Panc1 (cell line): ENCODE results near the gene SLC45A1. TPM values are rescaled to one million over a fixed set of nuclear protein-coding genes. Genes with fewer than 3 reads are reported as not detected.
A peak's percentile ranks its signal among the peaks of the same experiment; 100 is the strongest.

Experiments
- ATAC-seq: fragments of 200-7000 bp; cut with Tn5 transposase; 2 replicates; pipeline ENCODE4 v1.9.1; 2020; ENCODE audit warnings: mild to moderate bottlenecking, moderate library complexity
- BruUV-seq: library from RNA; stranded (reverse); fragments of 400-500 nt; replicated peaks from 2 replicates; lab custom pipeline; 2021; lab: Mats Ljungman, UMichigan
- CTCF ChIA-PET: fragments of 300-600 bp; sonication (Branson Sonifier 250); formaldehyde crosslinking; loops from one replicate; lab custom pipeline; 2022; ENCODE audit warnings: antibody characterized with exemption; lab: Charles Lee
- POLR2A ChIA-PET: fragments of 300-600 bp; sonication (Branson Sonifier 250); formaldehyde crosslinking; loops from one replicate; lab custom pipeline; 2022; ENCODE audit warnings: antibody characterized with exemption; lab: Charles Lee
- DNase-seq: peaks from one replicate; pipeline ENCODE4 v3.0.0-alpha.2; 2010; ENCODE audit warnings: low read depth, low spot score
- H3K27ac ChIP-seq: 2 replicates; pipeline ENCODE4 v1.5.1; 2011; ENCODE audit warnings: mild to moderate bottlenecking, low read length, inconsistent platforms
- H3K27me3 ChIP-seq: fragments of 200-500 bp; sonication (Bioruptor generic); 2 replicates; pipeline ENCODE4 v1.6.0; 2014; ENCODE audit warnings: low read length, inconsistent platforms; ENCODE audit not compliant: control insufficient read depth, insufficient read depth
- H3K36me3 ChIP-seq: fragments of 200-500 bp; sonication (Bioruptor generic); 2 replicates; pipeline ENCODE4 v1.5.1; 2014; ENCODE audit warnings: inconsistent platforms, mild to moderate bottlenecking, low read length, moderate library complexity; ENCODE audit not compliant: control insufficient read depth, insufficient read depth
- H3K4me1 ChIP-seq: 2 replicates; pipeline ENCODE4 v1.5.1; 2011; ENCODE audit warnings: inconsistent platforms, mild to moderate bottlenecking, low read length, moderate library complexity; ENCODE audit not compliant: control insufficient read depth, insufficient read depth
- H3K4me3 ChIP-seq, 2 experiments: 2 replicates each; pipeline ENCODE4 v1.5.1; 2011 to 2012; ENCODE audit warnings: low read depth in 2 of 2, low read length in 2 of 2, mild to moderate bottlenecking in 2 of 2, inconsistent platforms in 1 of 2, moderate library complexity in 1 of 2
- H3K9me3 ChIP-seq: fragments of 200-500 bp; sonication (Bioruptor generic); 2 replicates; pipeline ENCODE4 v1.5.1; 2014; ENCODE audit warnings: low read depth, mild to moderate bottlenecking, inconsistent platforms, low read length, moderate library complexity; ENCODE audit not compliant: control insufficient read depth, insufficient read depth
- CTCF ChIP-seq: fragments of 450-650 bp; IDR thresholded peaks from 2 replicates; pipeline ENCODE4 v1.5.1; 2017; ENCODE audit warnings: mild to moderate bottlenecking
- POLR2AphosphoS5 ChIP-seq: IDR thresholded peaks from 2 replicates; pipeline ENCODE4 v1.6.1; 2012; ENCODE audit warnings: mild to moderate bottlenecking, low read depth, low read length, moderate library complexity
- REST ChIP-seq, 2 experiments: IDR thresholded peaks; 2 replicates each; pipeline ENCODE4 v1.6.1; 2011 to 2012; ENCODE audit warnings: low read depth in 2 of 2, control low read depth in 1 of 2, low read length in 1 of 2, mild to moderate bottlenecking in 1 of 2, moderate library complexity in 1 of 2; ENCODE audit not compliant: insufficient read depth in 1 of 2
- SIN3A ChIP-seq: IDR thresholded peaks from 2 replicates; pipeline ENCODE4 v1.6.1; 2012; ENCODE audit warnings: low read depth, mild to moderate bottlenecking, low read length, moderate library complexity, borderline replicate concordance; ENCODE audit not compliant: insufficient read depth
- TCF7L2 ChIP-seq: IDR thresholded peaks from 2 replicates; pipeline ENCODE4 v1.6.1; 2011; ENCODE audit warnings: mild to moderate bottlenecking, low read depth, low read length, inconsistent platforms
- in situ Hi-C: cut with HindIII; loops from 2 replicates; pipeline ENCODE4 v1.10.0; 2016; ENCODE audit warnings: low sequenced_read_pairs, low pct_unique_long_range_greater_than_20kb
- intact Hi-C: fragments of 100-400 bp; cut with micrococcal nuclease; formaldehyde crosslinking; loops from one replicate; pipeline ENCODE4 v1.10.0; 2022; ENCODE audit not compliant: unreplicated experiment
- total RNA-seq: library from RNA; stranded (reverse); gene quantifications from one replicate; pipeline ENCODE4 v1.2.1, GENCODE V29; 2021; ENCODE audit not compliant: unreplicated experiment

The SLC45A1 gene
- total RNA-seq, 1 experiment from 2014 or later = 11.3 TPM

- in situ Hi-C loops (no loop called here), intact Hi-C loops (no loop called here)
- ATAC-seq = no peak
- Histone ChIP-seq H3K4me3 (no peak overlapping the region), H3K9me3 (no peaks in the 10 kb centered on the region), H3K27ac (peak overlapping the region; percentile 18; the same call in 1 of the 2 replicates), H3K36me3 (peaks cover 11% of the 10 kb centered on the region), H3K4me1 (peaks cover 30% of the 10 kb centered on the region), H3K27me3 (no peaks in the 10 kb centered on the region)
- DNase-seq = no peak
- no TSS peak for BruUV-seq
- POLR2A ChIA-PET = interaction anchor here (0.6 kb wide), 1 partner anchor 686 kb away, joined by 3 read pairs; no protein-coding TSS in a partner anchor
- TF ChIP-seq CTCF = no peak
- no peak for TF ChIP-seq TCF7L2
- CTCF ChIA-PET = no interaction called here
These were observed 66.7 kb downstream of the SLC45A1 start for GRCh38 chr1:8384577-8384976.

GRCh38 chr1:8386247-8386646 lies 68.3 kb downstream of the SLC45A1 start:
- ATAC-seq (no peak), DNase-seq (no peak)
- intact Hi-C loops (no loop called here), in situ Hi-C loops (no loop called here)
- no peak overlapping the region for H3K4me3 ChIP-seq
- H3K27me3 ChIP-seq = no peaks in the 10 kb centered on the region
- H3K36me3 ChIP-seq = peaks cover 11% of the 10 kb centered on the region
- no peak for TF ChIP-seq TCF7L2
- ChIA-PET CTCF (interaction anchor here (0.6 kb wide), 1 partner anchor 13 kb away, joined by 4 read pairs; no protein-coding TSS in a partner anchor), POLR2A (interaction anchor here (0.6 kb wide), 2 partner anchors 14 to 744 kb away, joined by 5 to 6 read pairs; no protein-coding TSS in a partner anchor)
- no peaks in the 10 kb centered on the region for H3K9me3 ChIP-seq
- peaks cover 35% of the 10 kb centered on the region for H3K4me1 ChIP-seq
- no TSS peak for BruUV-seq
- H3K27ac ChIP-seq = 0 out of 2 replicates have a peak overlapping the region, but pooled peaks have one; percentile 11

- BruUV-seq = no TSS peak
- CTCF ChIA-PET = interaction anchor here (0.6 kb wide), 1 partner anchor 15 kb away, joined by 3 read pairs; no protein-coding TSS in a partner anchor
- intact Hi-C loops = no loop called here
These were observed 71.0 kb downstream of the SLC45A1 start for GRCh38 chr1:8388732-8389562.

More at GRCh38 chr1:8388732-8389562, 71.0 kb downstream of the SLC45A1 start:
- in situ Hi-C loops = no loop called here
- no peak for TF ChIP-seq SIN3A
- no peak for TF ChIP-seq CTCF
- TF ChIP-seq TCF7L2 = no peak
- TF ChIP-seq POLR2AphosphoS5 = no peak
- TF ChIP-seq REST (IDR thresholded peaks at IDR 0.05; ENCODE audit: insufficient read depth in 1 of 2, low read depth in 2 of 2, low read length in 1 of 2) = no peak
- ATAC-seq (no peak), DNase-seq (no peak)
- Histone ChIP-seq H3K9me3 (no peaks in the 10 kb centered on the region), H3K4me3 (no peak overlapping the region), H3K36me3 (peaks cover 14% of the 10 kb centered on the region), H3K27me3 (no peaks in the 10 kb centered on the region), H3K27ac (no peak overlapping the region), H3K4me1 (peaks cover 43% of the 10 kb centered on the region)
- POLR2A ChIA-PET = no interaction called here
